ENCODE data around the gene KAT6B.

- TF ChIP-seq CTCF (IDR thresholded peaks at IDR 0.05) (no peak), POLR2A (IDR thresholded peaks at IDR 0.05) (no peak)
Measured at GRCh38 chr10:74883428-74883827, 57.0 kb downstream of the KAT6B start.
